Measurements from ENCODE around the gene GDF11. TPM values are rescaled to one million over a fixed set of nuclear protein-coding genes. Genes with fewer than 3 reads are reported as not detected.
A peak's percentile ranks its signal among the peaks of the same experiment; 100 is the strongest.

The GDF11 gene
- total RNA-seq, 1 experiment from 2014 or later = 7.1 TPM

DNA sequence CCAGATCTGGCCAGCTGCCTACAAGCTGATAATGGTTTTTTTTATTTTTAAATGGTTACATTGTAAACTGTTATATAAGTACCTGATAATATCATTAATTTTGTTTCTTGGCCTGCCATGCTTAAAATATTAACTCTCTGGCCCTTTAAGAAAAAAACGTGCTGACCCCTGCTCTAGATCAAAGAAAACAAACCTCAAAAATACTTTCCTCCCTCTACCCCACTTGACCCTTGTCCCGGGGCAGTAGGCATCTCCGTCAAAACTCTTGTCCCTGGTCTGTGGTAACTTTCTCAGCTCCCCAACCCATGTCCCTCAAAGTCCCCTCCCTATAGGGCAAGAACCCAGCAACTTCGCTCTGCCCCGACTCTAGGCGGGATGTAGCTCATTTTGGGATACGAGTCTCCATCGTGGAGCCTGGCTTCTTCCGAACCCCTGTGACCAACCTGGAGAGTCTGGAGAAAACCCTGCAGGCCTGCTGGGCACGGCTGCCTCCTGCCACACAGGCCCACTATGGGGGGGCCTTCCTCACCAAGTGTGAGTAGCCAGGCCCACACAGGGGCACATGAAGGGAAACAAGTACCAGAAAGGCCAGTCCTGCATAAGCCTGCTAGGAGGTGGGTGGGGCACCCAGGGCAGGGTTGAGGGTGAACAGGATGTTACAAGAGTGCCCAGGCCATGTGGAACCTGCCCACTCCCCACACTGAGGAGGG, 19.3 kb upstream of the GDF11 start:
- no peak for DNase-seq (ENCODE audit: low read depth)

DNA sequence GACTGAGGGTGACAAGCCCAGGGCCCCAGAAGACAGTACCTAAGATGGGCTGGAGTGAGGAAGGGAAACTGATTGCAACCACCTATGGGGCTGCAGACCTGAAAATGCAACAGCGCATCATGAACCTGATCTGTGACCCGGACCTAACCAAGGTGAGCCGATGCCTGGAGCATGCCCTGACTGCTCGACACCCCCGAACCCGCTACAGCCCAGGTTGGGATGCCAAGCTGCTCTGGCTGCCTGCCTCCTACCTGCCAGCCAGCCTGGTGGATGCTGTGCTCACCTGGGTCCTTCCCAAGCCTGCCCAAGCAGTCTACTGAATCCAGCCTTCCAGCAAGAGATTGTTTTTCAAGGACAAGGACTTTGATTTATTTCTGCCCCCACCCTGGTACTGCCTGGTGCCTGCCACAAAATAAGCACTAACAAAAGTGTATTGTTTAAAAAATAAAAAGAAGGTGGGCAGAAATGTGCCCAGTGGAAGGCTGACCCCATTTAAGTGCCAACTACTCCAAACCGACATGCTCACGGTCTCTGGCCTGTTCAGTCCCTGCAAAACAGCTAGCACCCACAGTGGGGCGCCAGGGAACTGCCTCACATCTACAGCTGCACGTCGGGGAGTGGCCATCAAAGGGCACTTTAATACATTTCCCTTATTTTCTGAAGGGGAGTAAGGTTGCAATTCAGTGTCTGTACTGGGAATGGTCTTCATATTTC, 18.5 kb upstream of the GDF11 start:
- peak; percentile 62 for DNase-seq (ENCODE audit: low read depth)

DNA sequence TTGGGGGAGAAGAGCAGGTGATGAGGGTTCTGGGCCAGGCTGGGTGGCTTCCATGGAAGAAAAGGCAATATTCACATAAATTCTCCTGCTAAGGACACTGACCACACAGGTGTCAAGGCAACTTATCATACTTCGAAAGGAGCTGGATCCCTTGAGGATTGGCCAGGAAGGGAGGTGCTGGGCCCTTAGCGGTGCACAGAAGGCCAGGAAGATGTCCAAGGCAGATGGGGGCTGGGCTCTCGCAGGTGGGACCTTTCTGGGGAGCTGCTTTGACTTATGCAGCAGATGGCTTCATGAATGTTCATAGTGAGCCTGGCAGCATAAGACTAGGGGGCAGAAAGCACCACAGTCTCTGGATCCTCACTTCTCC, 18.0 kb upstream of the GDF11 start:
- DNase-seq (ENCODE audit: low read depth) = no peak

- DNase-seq (ENCODE audit: low read depth) = no peak
Observed at GRCh38 chr12:55725556-55725955, 17.4 kb upstream of the GDF11 start.

GRCh38 chr12:55726971-55727370, 16.0 kb upstream of the GDF11 start:
- DNase-seq (ENCODE audit: low read depth) = no peak

DNA sequence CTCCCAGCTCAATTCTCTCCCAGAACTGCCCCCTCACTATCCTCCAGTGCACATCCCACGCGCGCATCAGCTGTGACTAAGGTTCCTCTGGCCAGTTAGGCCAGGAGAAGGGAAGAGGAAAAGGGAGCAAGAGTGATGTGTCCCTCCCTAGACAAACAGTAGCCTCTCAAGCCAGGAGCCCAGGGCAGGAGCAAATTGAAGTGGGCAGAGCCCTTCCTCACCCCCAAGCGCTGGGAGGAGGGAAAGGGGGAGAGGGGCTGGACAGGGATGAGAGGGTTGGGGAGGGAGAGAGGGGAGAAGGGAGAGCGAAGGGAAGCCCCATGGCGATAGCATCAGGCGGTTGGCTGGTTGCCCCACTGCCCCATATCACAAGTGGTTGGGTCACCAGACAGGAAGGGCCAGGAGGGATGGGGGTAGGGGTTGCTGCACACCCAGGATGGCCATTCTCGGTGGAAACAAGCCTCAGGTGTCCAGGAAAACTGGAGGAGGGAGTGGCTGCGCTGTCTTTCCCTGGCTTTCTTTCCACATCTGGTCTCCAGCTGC, 15.2 kb upstream of the GDF11 start:
- DNase-seq (ENCODE audit: low read depth) = peak; percentile 67

DNA sequence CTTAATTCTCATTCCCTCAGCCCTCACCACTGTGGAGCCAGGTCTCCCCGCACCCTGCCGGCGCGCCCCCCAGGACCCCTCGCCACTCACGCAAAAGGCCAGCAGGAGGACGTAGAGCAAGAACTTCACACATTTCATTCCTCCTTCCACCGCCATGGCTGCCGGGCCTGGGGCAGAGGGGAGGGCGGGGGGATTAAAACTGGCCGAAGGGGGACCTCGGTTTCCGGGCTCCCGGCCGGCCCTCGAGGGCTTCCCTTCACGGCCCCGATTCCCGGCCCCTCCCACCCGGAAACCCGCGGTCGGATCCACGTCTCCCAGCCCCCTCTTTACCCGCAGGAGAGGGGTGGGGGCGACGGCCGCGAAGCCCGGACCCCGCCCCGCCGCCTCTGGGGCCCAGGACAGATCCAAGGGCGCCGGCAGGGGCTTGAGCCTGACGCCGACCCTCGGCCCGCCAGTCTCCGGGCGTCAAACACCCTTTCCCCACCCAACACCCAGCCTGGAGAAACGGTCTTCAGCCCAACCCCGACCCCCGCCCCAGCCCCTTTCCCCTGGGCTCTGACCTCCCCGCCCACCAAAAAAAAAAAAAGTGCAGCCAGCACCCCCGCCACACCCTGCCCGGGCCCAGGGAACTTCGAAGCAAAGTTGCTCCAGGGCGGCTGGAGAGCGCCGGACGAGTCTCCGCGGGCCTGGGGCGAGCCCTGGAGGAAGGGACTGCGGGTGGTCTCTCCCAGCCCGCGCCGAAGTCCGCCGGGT, 14.6 kb upstream of the GDF11 start:
- peak; percentile 68 for DNase-seq (ENCODE audit: low read depth)

DNA sequence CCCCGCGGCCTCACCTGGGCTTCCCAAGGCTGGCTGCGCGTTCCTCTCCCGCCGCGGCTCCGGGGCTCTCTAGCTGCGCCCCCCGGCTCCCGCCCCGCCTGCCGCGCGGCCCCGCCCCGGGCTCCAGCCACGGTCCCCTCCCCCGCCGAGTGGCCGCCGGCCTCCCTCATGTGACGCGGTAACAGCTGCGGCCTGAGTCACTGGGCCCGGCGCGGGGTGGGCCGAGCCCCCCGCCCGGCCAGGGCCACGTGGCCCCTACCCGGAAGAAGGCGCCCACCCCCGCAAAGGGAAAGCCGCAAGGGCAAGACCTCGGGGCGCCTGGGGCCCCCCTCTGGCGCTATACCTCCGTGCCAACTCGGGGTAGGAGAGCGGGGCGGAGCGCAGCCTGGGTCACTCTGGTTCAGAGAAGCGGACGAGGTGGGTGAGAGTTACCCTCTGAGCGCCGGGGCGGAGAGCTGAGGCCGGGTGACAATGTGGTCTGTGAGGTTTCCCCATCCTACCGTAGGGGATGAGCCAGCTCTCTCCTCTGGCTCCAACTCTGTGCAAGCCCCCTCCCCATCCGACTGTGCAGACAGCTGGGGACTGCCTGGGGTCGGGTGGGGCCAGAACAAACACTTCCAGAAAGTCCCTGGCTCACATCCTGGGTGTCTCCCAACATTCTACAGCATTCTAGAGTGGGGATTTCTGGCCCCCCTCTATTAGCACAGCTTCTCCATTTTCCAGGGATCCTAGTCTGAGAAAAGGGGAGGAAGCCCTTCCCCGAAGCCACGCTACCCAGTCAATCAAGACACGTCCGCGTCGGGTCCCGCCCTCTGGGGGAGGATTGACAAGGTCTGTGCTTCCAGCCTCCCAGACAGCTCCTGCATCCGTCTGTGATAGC, 13.7 kb upstream of the GDF11 start, which contains the start of gene CD63:
Gene CD63, minus strand, starts transcription at position 71 of the 880 bp plus-strand sequence. CDS start 668 bp downstream, outside the sequence.
- peak; percentile 95 for DNase-seq (ENCODE audit: low read depth)

DNA sequence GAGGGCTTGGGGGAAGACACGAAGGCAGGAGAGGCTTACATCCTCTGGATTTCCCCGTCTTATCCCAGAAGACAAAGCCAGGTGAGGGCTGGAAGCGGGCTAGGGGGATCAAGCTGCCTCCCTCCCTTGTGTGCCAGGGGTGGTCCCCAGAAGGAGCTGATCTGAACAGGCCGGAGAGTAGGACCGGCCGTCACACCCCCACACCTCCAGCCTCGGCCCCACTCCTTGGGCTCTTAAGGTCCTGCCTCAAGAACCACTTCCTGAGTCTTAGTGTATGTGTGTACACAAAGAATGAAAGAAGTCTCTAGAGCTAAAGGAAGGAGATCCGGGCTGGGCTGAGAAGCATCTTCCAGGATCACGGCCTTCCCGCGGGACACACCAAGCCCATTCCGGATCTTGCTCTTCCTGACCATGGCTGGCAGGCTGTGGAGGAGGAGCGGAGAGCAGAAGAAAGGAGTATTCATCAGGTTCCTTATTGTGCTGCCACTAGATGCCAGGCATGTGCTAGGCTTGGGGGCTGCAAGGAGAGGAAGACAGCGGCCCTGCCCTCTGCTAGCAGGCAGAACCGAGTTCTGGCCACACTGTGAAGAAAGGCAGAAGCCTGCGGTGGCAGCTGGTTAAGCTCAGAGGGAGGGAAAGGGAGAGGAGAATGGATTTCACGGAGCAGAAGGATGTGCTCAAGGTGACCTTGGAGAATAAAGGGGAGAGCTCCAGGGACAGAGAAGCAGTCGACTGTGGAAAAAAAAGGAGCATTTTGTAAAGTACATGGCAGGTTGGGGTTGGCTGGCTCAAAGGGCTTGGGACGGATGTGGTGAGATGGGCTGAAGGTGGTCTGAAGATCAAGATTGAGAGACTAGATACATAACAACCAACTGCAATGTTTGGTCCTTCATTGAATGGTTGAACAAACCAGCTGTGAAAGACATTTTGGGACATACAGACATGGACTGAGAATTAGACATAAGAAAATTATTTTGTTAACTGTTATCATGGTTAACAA, 12.8 kb upstream of the GDF11 start:
- DNase-seq (ENCODE audit: low read depth) = peak; percentile 70

GRCh38 chr12:55732288-55732687, 10.6 kb upstream of the GDF11 start:
- DNase-seq (ENCODE audit: low read depth) = no peak

GRCh38 chr12:55733021-55733555, 9.8 kb upstream of the GDF11 start:
- DNase-seq (ENCODE audit: low read depth) = no peak

DNA sequence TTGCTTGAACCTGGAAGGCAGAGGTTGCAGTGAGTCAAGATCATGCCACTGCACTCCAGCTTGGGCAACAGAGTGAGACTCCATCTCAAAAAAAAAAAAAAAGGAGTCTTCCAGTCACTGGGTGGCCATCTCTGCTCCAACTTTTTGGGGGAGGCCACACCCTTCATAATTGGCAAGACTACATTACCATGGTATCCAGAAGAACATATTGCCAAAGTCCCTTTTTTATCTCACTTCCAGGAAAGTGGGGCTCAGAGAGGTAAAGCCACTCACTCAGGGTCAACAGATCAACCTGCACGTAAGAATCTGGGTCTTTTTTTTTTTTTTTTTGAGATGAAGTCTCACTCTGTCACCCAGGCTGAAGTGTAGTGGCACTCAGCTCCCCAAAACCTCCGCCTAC, 9.1 kb upstream of the GDF11 start:
- DNase-seq (ENCODE audit: low read depth) = no peak

- DNase-seq (ENCODE audit: low read depth) = no peak
Observed at GRCh38 chr12:55734595-55734994, 8.3 kb upstream of the GDF11 start.

DNA sequence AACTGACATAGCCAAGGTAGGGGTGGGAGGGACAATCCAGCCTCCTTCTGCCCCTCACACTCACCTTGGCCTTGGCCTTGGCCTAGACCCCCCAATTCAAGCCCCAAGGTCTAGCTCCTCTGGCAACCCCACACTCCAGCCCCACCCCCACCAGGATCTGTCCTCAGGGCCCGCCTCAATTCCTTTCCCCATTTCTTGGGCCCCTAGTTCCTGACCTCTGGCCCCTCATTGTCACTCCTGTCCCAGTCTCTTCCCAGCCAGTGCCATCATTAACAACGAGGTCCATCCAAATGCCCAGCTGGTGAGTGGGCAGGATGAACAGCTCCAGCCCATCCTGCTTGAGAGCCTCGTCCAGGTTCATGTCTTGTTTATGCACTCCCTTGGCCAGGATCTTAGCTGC, 6.8 kb upstream of the GDF11 start:
- DNase-seq (ENCODE audit: low read depth) = no peak

GRCh38 chr12:55736780-55737580, 5.9 kb upstream of the GDF11 start:
- peak; percentile 67 for DNase-seq (ENCODE audit: low read depth)

DNA sequence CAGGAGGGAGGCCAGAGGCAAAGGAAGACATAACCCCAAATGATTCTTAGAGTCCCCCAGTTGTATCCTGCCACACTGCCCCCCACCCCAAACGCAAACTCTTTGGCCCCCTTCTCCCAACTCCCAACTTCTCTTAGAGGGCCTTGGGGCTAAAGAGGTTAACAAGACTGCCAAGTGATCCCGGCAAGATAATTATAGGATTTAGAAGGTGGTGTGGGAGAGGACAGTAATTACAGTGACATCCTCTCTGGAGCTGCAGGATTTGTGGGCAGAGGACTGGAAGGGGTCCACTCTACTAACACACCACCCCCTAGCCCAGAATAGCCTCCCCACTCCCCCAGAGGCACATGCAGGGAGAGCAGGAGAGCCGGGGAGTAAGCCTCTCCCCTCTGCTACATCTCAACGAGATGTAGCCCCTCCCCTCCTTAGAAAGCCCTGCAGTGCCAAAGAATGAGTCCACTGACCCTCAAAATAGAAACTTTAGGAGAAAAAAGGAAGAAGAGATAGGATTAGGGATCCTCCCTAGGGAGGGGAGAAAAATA, 5.3 kb upstream of the GDF11 start:
- no peak for DNase-seq (ENCODE audit: low read depth)

- peak; percentile 82 for DNase-seq (ENCODE audit: low read depth)
Observed at GRCh38 chr12:55738123-55739024, 4.5 kb upstream of the GDF11 start.

GRCh38 chr12:55739025-55739378, 3.9 kb upstream of the GDF11 start:
- no peak for DNase-seq (ENCODE audit: low read depth)

Data from M059J (cell line).